GM12865 (cell line): ENCODE data around the gene PRSS58.

Source experiments
- DNase-seq: peaks from one replicate; pipeline ENCODE4 v3.0.0; 2010; ENCODE audit warnings: low read depth
- H3K4me3 ChIP-seq: 2 replicates; pipeline ENCODE4 v1.5.1; 2011; ENCODE audit warnings: mild to moderate bottlenecking, low read depth, low read length, control low read depth
- CTCF ChIP-seq: IDR thresholded peaks from 2 replicates; pipeline ENCODE4 v1.5.1; 2011; ENCODE audit warnings: low read length, control low read depth, low read depth, inconsistent platforms; ENCODE audit not compliant: insufficient read depth; ENCODE audit errors: missing control alignments

Gene PRSS58

DNA sequence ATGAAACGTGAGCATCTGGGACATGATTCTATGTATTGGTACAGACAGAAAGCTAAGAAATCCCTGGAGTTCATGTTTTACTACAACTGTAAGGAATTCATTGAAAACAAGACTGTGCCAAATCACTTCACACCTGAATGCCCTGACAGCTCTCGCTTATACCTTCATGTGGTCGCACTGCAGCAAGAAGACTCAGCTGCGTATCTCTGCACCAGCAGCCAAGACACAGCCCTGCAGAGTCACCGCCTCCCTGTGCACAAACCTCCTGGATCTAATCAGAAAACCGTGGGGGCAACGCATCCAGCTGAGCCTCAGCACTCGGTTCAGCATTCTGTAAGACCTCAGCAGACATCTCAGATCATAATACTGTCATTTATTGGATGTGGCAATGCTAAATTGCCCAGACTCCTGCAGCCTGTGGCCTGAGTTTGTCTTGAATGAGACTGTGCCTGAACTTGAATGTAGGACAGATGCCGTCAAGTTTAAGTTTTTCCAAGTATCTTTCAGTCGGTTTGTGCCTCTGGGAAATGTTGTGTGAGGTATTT, 41.5 kb upstream of the PRSS58 start:
- no peak for DNase-seq
- no peak overlapping the region for H3K4me3 ChIP-seq
- TF ChIP-seq CTCF = no peak

DNA sequence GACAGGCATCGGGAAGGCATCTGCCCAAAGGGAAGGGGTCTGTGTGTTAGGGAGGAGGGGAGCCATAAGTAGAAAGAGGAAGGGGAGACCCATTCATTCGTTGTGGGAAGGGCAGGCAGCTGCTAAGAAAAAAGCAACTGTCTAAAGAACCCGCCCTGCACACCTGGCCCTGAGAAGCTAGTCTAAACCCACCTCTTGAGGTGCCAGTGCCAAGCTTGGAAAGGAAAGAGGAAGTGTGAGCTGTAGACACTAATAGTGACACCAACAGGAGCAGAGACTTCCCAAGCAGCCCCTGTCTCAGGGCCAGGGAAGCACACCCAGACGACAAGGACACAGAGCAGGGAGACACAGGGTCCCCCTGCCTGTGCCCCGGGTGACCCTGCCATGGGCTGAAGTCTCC, 40.8 kb upstream of the PRSS58 start:
- no peak for TF ChIP-seq CTCF
- H3K4me3 ChIP-seq = no peak overlapping the region
- DNase-seq = no peak

GRCh38 chr7:142298009-142298408, 40.2 kb upstream of the PRSS58 start:
- no peak for DNase-seq
- H3K4me3 ChIP-seq = no peak overlapping the region
- TF ChIP-seq CTCF = no peak

DNA sequence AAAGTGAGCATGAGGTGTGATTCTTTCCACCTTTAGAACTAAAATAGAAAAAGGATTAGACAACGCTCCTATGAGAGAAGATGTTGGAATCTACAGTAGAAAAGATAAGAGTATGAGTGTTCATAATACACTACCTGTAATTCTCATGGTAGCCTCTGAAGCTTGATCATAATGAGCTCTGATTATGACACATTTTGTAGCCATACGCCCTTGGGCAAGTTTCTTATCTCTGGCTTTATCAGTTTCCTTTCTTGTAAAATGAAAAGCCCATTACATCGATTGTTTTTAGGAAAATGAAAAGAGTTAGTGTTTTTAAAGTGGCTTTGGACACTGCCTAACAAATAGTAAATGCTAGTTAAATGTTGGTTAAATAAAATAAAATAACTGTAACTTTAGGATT, 22.4 kb upstream of the PRSS58 start:
- no peak for TF ChIP-seq CTCF
- DNase-seq = no peak
- no peak overlapping the region for H3K4me3 ChIP-seq

DNA sequence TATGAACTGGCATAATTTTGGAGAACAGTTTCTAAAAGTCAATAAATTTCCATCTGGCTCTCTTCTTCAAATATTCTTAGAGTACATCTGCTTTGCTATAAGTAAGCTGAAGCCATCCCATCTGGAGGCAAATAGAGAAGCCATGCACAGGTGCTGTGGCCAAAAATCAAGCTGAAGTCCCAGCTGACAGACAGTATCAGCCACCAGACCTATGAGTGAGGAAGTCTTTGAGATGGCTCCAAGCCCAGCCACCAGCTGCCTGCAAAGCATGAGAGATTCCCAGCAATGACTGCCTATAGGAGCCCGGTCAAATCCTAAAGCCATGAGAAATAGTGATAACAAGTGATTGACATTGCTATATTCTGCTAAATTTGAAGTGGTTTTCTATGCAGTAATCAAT, 21.7 kb upstream of the PRSS58 start:
- DNase-seq = no peak
- no peak overlapping the region for H3K4me3 ChIP-seq
- no peak for TF ChIP-seq CTCF

DNA sequence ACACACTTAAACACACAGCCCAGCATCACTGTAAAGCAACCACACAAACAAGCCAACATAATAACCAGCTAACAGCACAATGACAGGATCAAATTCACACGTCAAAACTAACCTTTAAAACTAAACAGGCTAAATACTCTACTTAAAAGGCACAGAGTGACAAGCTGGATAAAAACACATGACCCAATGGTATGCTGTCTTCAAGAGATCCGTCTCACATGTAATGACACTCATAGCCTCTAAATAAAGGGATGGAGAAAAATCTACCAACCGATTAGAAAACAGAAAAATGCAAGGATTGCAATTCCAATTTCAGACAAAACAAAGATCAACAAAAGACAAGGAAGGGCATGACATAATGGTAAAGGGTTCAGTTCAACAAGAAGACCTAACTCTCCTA, 17.2 kb upstream of the PRSS58 start:
- DNase-seq = no peak
- no peak for TF ChIP-seq CTCF
- H3K4me3 ChIP-seq = no peak overlapping the region

DNA sequence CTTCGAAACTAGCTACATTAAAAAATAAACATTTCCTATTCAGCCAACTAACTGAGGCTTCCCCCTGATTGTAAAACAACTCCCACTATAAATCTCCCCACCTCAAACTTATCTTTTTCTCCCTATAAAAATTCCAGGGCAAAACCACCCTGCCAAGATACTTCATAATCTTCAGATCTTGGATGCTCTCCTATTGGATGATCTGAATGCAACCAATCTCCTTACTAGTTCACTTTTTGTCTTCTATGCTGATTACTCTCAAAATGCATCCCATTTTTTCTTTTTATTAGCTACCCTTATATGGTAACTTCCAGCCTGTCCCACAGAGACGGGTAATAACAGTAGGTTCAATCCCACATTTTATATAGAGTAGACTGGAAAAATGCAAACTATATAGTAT, 15.0 kb upstream of the PRSS58 start:
- no peak for DNase-seq

More for the DNA sequence above, 15.0 kb upstream of the PRSS58 start:
- TF ChIP-seq CTCF = no peak
- no peak overlapping the region for H3K4me3 ChIP-seq
